Tibial artery (tissue), 4 donors: Measurements from ENCODE around the gene EDC4.

Experiments
- DNase-seq, 2 donors: peaks; one replicate each; pipeline ENCODE4 v3.0.0-alpha.2; 2019
- H3K27ac ChIP-seq, 2 donors: fragments of 200-600 bp; sonication (generic) in 1 of 2; 1 replicate in 1 of 2; 2 replicates in 1 of 2; pipeline ENCODE4 v1.5.1; 2018 to 2019; ENCODE audit warnings: mild to moderate bottlenecking in 1 of 2
- H3K27me3 ChIP-seq, 2 donors: fragments of 200-600 bp; sonication (generic) in 1 of 2; one replicate each; pipeline versions ENCODE4 v1.5.1 to v1.6.0; 2016 to 2019
- H3K36me3 ChIP-seq, 3 donors: fragments of 200-600 bp; sonication (generic) in 2 of 3; one replicate each; pipeline ENCODE4 v1.5.1; 2016 to 2019; ENCODE audit warnings: mild to moderate bottlenecking in 2 of 3
- H3K4me1 ChIP-seq, 4 donors: fragments of 200-600 bp; sonication (generic) in 2 of 4; 1 replicate in 3 of 4; 2 replicates in 1 of 4; pipeline ENCODE4 v1.5.1; 2016 to 2019
- H3K4me3 ChIP-seq, 2 donors: fragments of 200-600 bp; sonication (generic) in 1 of 2; 1 replicate in 1 of 2; 2 replicates in 1 of 2; pipeline ENCODE4 v1.5.1; 2018 to 2019; ENCODE audit warnings: mild to moderate bottlenecking in 2 of 2
- H3K9me3 ChIP-seq, 3 donors: fragments of 200-600 bp; sonication (generic) in 1 of 3; one replicate each; pipeline ENCODE4 v1.5.1; 2016 to 2019
- CTCF ChIP-seq, 2 experiments: fragments of 200-600 bp in 1 of 2; fragments of 450-650 bp in 1 of 2; IDR thresholded peaks; one replicate each; pipeline ENCODE4 v1.5.1; 2017 to 2019; ENCODE audit warnings: antibody characterized with exemption in 2 of 2, mild to moderate bottlenecking in 1 of 2, moderate library complexity in 1 of 2
- intact Hi-C: fragments of 100-400 bp; cut with DNase I; formaldehyde crosslinking; loops from one replicate; pipeline ENCODE4 v1.15.0; 2023; ENCODE audit warnings: low total_unique reads

EDC4 gene

DNA sequence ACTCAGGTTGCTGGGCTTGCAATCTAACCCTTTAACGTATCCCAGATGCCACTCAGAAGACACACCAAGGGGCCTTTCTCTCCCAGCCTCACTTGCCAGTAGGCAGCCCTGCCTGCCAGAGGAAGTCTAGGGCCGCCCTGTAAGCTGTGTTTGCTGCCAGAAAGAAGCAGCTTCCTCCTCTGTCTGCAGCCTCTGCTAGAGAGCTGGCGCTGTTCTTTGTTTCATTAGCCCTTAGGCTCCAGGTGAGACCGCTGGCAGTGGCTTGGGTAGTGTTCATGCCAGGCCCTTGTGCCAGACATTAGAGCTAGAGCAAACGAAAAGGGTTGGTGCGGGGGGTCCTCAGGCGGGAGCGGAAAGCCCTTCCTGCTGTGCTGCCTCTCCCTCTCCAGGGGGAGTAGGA, 49.9 kb downstream of the EDC4 start:
- H3K9me3 ChIP-seq = no peaks in the 10 kb centered on the region
- H3K4me1 ChIP-seq = peaks cover 0 to 59% (median 26%) of the 10 kb centered on the region in 4 donors
- no peak overlapping the region for H3K27ac ChIP-seq
- DNase-seq = no peak
- H3K36me3 ChIP-seq = peaks cover 2 to 28% (median 6%) of the 10 kb centered on the region in 3 donors
- no peak overlapping the region for H3K4me3 ChIP-seq
- TF ChIP-seq CTCF (IDR thresholded peaks at IDR 0.05) = no peak
- intact Hi-C loops = loop anchor here (10.0 kb wide), 1 partner anchor 248 kb away; no protein-coding TSS in a partner anchor
- no peaks in the 10 kb centered on the region for H3K27me3 ChIP-seq

DNA sequence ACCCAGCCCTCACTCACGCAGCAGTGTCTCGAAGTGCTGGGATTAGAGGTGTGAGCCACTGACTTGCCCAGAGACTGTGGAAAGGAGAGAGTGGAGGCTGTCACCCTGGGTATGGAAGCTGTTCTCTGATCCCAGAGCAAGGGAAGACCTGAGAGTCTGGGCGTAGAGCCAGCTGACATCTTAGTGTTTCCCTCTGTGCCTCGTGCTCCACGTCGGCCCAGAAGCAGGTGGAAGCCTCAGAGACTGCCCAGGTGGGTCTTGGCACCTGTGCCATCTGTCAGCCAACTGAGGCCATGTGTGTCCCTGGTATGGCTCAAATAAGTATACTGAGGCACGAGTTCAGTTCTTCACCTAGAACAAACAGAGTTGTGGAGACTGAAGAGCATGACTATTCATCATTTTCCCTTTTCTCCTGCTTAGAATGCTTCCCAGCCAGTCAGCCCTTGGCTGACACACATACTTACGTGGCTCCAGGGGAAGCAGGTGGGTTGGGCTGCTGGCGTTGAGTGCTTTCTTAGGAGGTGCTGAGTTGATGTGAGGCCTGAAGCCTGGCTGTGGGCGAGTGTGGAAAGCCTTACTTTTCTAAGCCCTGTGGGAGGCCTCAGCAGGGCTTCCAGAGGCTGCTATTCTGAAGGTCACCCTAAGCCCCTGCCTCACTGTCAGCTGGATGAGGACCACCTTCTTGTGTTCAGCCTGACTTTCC, 50.7 kb downstream of the EDC4 start:
- DNase-seq = no peak
- H3K27ac ChIP-seq = no peak overlapping the region
- peaks cover 6 to 32% (median 12%) of the 10 kb centered on the region in 3 donors for H3K36me3 ChIP-seq
- H3K27me3 ChIP-seq = no peaks in the 10 kb centered on the region
- no peak for TF ChIP-seq CTCF (IDR thresholded peaks at IDR 0.05)
- intact Hi-C loops = loop anchor here (10.0 kb wide), 1 partner anchor 249 kb away; no protein-coding TSS in a partner anchor
- no peak overlapping the region for H3K4me3 ChIP-seq
- no peaks in the 10 kb centered on the region for H3K9me3 ChIP-seq
- H3K4me1 ChIP-seq = peaks cover 0 to 57% (median 24%) of the 10 kb centered on the region in 4 donors

DNA sequence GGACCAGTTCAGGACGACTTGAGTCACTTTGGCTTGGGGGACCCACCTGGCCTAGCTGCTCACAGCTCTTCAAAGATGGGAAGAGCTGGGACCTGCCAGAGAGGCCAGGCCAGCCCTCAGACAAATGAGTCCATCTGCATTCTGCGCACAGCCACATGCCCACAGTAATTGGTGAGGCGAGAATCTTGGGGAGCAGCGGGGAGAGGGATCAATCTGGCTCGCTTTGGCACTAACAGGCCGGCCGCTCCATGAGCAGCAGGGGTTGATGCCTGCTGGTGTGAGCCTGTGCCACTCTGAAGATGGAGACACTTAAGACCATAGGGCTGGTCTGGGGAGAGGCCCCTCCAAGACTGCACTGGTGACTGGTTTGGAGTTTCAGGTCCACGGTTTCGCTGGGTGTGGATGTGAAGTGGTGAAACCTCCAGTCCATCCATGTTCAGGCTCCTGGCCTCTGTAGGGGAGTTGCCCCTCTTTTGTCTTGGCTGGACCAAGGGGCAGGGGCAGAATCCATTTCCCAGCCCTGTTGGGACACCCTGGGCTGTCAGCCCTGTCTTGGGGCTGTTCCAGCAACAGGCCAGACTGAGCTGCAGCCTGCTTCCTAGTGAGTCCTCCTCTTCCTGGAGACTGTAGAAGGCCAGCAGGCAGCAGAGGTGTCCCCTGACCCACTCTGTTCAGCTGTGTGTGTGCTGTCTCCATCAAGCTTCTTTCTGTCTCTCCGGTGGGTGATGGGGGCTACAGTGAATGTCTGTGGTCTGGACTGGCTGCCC, 51.5 kb downstream of the EDC4 start:
- H3K4me1 ChIP-seq = peaks cover 0 to 51% (median 24%) of the 10 kb centered on the region in 4 donors
- no peak overlapping the region for H3K27ac ChIP-seq
- no peak for DNase-seq
- no peaks in the 10 kb centered on the region for H3K9me3 ChIP-seq
- no peaks in the 10 kb centered on the region for H3K27me3 ChIP-seq
- no peak overlapping the region for H3K4me3 ChIP-seq
- intact Hi-C loops = loop anchor here (10.0 kb wide), 1 partner anchor 250 kb away; no protein-coding TSS in a partner anchor
- H3K36me3 ChIP-seq = peaks cover 6 to 29% (median 19%) of the 10 kb centered on the region in 3 donors
- TF ChIP-seq CTCF (IDR thresholded peaks at IDR 0.05) = no peak

GRCh38 chr16:67926181-67926750, 53.4 kb downstream of the EDC4 start:
- peak; percentile 29 to 47 for TF ChIP-seq CTCF (IDR thresholded peaks at IDR 0.05)
- intact Hi-C loops = loop anchor here (5.0 to 10.0 kb wide), 3 partner anchors 94 to 251 kb away; no protein-coding TSS in a partner anchor
- peak overlapping the region; percentile 0 to 30 for H3K4me3 ChIP-seq
- peak; percentile 69 to 86 for DNase-seq
- H3K4me1 ChIP-seq = peaks cover 0 to 44% (median 24%) of the 10 kb centered on the region in 4 donors
- peaks cover 6 to 48% (median 29%) of the 10 kb centered on the region in 3 donors for H3K36me3 ChIP-seq
- no peaks in the 10 kb centered on the region for H3K27me3 ChIP-seq
- peak overlapping the region; percentile 70 to 80 for H3K27ac ChIP-seq
- no peaks in the 10 kb centered on the region for H3K9me3 ChIP-seq

- Histone ChIP-seq H3K27ac (peak overlapping the region; percentile 70 to 80), H3K36me3 (peaks cover 6 to 57% (median 35%) of the 10 kb centered on the region in 3 donors), H3K9me3 (no peaks in the 10 kb centered on the region), H3K4me1 (peaks cover 0 to 39% (median 24%) of the 10 kb centered on the region in 4 donors), H3K4me3 (no peak overlapping the region), H3K27me3 (no peaks in the 10 kb centered on the region)
- intact Hi-C loops = loop anchor here (5.0 to 10.0 kb wide), 3 partner anchors 95 to 253 kb away; no protein-coding TSS in a partner anchor
- DNase-seq = no peak
- TF ChIP-seq CTCF (IDR thresholded peaks at IDR 0.05) = no peak
Observed at GRCh38 chr16:67927131-67927941, 54.5 kb downstream of the EDC4 start.
